8988T (cell line): Measurements from ENCODE around the gene DNAJC30.
A peak's percentile ranks its signal among the peaks of the same experiment; 100 is the strongest.
"Not testable (repeated sequence)": the region's sequence is repeated elsewhere in the genome, so short reads cannot be mapped to it uniquely, and the experiment has no call there.

ENCODE experiments used
- DNase-seq: peaks from one replicate; pipeline ENCODE4 v3.0.0; 2011

DNAJC30 gene

DNA sequence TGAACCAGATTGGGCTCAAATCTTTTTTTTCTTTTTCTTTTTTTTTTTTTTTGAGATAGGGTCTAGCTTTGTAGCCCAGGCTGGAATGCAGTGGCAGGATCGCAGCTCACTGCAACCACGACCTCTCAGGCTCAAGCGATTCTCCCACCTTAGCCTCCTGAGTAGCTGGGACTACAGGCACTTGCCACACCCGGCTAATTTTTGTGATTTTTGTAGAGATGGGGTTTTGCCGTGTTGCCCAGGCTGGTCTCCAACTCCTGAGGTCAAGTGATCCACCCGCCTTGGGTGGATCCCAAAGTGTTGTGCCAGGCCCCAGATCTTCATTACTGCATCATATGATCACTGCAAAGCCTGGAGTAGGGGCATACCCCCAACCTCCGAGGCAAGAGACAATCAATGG is 2.8 kb downstream of the DNAJC30 start:
- DNase-seq = no peak

DNA sequence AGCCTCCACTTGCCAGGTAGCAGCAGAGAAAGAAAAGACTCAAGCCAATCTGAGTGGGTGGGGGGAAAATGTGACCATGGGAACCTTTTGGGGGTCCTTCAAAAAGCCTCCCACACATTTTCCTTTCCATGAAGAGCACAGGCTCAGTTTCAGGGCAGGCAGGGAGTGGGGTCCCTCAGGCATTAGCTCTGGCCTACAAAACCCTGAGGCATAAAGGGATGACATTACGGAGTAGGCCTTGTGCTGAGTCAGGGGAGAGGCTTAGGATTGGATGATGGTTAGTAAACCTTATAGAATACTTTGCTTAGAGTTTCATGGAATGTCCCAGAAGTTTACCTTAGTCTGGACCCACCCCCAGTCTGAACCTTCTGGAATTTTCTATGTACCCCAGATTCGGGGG is 3.5 kb downstream of the DNAJC30 start:
- DNase-seq = no peak

DNA sequence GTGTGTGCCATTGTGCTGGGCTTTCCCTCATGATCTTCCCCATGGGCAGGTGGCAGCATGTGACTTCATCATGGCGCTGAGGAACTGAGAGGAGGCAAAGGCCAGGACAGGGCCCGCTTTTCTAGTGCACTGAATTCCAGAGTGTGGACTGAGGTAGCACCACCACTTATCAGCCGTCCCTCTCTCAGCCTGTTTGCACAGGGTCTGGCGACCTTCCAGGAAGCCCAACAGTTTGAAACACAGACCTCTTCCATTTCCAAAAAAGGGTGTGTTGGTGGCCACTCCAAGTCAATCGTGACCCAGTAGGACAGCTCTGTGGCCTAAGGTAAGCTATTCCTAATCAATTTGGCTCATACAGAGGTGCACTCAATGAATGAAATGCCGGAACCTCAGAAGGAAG is 4.4 kb downstream of the DNAJC30 start:
- no peak for DNase-seq

DNA sequence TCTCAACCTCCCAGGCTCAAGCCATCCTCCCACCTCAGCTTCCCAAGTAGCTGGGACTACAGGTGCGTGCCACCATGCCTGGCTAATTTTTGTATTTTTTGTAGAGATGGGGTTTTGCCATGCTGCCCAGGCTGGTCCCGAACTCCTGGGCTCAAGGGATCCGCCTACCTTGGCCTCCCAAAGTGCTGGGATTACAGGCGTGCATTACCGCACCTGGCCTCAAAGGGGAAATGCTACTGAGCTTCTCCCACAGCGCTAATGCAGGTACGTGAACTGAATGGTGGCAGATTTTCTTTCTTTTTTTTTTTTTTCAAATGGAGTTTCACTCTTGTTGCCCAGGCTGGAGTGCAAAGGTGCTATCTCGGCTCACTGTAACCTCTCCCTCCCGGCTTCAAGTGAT is 7.2 kb downstream of the DNAJC30 start:
- DNase-seq = not testable (repeated sequence)

DNA sequence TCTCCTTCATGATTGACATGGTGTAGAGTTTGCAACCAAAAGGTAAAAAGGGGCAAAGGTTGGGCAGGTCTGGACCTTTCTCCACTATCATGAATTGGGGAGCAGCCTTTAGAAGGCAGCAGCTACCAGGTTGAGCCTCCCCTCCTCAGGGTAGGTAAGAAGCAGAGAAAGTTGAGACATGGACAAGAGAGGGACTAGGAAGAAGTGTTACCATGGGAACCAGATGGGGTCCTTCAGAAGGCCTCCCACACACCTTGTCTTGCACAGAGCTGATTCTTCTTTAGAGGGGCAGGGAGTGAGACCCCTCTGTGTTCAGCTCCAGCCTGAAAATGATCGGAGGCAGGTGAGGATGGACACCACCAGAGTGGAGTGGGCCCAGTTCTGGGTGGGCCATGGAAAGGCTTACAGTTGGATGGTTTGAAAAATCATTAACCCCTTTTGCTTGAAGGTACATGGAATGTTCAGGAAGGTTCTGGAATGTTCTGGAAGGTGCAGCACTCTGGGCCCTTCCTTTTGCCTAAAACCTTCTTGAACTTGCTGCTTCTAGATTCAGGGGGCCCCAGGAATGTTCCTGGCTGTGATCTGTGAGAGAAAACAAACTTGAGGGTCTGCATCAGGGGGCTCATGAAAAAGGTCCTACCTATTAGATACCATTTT is 8.7 kb downstream of the DNAJC30 start:
- DNase-seq = no peak

DNA sequence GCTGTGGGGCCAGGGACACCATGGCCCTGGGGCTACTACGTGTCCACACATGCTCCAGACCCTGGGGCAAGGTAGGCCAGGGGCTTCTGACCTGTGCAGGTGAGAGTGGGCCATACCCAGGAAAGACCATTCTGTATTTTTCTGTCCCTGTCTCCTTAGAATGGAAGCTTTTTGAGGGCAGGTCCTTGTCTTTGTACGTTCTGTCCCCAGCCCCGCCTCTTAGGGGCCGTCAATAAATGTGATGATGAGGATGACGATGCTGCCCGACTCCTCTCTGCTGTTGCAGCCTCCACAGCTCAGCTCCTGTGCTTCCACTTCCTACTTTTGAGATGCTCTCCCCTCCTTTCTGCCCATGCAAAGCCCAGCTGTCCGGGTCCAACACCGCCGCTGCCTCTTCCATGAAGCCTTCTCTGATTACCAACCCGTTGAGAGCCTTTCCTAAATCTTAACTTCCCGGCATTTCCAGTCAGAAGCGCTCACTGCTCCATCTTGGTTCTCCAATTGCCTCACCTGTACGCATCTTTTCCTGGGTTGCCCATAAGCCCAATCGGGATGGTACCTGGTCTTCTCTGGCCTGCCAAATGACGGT is 11.3 kb downstream of the DNAJC30 start:
- no peak for DNase-seq

DNA sequence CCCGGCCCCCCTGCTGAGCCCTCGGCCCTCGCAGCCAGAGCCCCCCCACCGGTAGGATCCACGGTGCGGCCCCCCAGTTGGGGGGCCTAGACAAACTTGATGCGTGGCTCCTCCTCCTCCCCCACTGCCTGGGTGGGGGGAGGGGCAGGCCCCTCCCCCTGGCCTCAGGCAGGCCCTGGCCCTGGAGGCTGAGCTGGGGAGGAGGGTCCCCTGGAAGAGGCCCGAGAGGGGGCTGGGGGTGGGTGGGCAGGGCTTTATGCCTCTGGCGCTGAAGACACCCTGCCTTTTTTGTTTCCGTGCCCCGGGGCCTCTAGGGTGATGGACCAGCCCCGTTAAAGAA is 12.0 kb downstream of the DNAJC30 start:
- DNase-seq = no peak

DNA sequence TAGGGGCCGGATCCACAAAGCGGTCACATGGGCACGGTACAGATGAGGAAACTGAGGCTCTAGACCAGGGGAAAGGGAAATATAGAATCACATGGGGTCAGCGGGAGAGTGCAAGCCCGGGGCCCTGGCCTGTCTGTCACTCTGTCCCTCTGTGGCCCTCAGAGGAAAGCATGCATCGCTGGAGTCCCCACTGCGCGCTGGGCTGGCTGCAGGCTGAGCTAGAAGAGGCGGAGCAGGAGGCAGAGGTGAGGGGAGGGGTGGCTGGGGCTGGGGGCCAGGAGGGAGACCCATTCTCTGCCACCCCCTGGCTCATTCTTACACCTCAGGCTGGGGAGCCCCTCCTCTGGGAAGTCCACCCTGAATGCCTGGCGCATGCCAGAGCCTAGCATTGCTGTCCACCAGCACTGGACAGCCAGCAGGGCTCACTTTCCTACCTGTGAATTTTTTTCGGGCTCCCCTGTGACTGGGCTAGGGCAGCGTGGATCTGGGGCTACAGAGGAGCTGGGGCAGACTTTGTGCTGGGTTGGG is 13.3 kb downstream of the DNAJC30 start:
- DNase-seq = no peak

DNA sequence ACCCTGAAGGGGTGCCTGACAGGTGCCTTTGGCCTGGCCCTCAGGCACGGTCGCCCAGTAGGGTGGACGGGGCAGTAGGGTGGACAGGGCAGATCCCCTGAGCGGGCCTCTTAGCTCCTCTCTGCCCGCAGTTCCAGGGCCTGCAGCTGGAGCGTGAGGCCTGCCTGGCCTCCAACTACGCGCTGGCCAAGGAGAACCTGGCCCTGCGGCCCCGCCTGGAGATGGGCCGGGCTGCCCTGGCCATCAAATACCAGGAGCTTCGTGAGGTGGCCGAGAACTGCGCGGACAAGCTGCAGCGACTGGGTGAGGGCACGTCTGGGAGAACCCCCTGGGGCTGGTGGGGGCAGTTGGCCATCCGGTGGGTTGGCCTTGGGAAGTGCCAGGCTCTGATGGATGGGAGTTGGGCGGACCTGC is 14.0 kb downstream of the DNAJC30 start:
- DNase-seq = no peak

DNA sequence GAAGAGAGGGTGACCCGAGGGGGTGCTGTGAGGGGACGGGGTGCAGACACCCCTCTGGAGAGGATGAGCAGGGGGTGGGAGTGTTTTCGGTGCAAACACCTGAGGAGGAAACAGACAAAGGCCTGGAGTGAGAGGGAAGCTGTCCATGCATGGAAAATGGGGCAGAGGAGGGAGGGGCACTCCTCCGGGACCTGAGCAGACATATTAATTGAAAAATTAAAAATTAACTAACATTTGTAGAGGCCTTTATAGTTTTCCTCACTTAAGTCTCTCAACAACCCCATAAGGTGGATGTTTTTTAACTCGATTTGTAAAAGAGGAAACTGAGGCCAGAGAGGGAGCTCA is 14.4 kb downstream of the DNAJC30 start:
- DNase-seq = no peak

DNA sequence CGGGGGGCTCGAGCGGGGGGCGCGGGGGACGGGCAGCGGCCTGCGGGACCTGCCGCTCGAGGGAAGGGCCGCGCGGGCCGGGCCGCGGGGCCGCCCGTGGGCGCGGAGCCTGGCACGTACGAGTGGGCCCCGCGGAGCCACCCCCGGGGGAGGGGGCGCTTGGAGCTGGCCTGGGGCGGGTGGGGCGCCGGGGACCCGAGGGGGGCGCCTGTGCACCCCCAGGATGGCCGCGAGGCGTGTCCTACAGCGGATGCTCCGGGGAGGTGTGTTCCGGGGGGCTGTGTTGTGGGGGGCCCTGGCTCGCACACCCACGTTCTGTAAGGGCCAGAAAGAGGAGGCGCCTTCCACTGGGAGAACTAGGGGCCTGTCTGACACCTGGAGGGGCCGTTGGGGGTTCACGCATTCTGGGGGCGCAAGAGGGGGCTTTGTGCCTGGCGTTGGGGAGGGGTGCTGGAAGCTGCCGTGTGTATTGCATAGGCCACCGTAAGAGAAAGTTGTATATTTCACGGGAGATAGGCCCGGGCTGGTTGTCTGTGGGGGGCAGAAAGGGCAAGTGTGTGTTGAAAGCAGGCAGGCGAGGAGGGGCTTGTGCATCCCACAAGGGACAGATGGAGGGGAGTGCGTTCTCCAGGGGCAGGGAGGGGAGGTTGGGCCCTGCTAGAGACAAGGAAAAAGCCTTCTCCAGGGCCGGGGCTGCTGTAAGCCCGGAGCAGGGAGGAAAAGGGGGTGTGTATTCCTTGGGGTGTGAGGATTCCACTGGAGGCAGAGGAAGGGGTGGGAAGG is 15.0 kb downstream of the DNAJC30 start:
- no peak for DNase-seq

DNA sequence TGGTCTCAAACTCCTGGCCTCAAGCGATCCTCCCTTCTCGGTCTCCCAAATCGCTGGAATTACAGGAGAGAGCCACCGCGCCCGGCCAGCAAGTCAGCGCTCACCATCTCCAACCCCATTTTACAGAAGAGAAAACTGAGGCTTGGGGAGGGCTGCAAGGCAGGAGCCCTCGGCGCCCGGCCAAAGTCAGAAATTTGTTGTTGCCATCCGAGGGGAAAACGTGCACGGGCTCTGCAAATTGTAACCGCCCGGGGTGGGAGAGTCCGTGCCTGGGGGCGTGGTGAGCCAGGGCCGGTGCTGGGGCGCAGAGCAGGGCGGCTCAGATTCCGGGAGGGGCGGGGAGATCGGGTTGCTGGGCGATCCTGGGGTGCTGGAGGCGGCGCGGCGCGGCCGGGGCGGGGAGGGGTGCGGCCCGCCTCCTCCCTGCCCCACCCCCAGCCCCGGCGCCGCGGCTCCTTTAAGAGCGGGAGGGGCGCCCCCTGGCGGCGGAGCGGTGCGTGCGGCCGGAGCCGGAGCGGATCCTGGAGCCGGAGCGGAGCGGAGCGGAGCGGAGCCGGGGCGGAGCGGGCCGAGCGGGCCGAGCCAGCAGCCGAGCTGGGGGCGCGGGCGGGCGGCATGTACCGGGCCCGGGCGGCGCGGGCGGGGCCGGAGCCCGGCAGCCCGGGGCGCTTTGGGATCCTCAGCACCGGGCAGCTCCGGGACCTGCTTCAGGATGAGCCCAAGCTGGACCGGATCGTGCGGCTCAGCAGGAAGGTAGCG is 15.7 kb downstream of the DNAJC30 start, which contains the start of gene VPS37D:
Gene VPS37D (plus strand): TSS at position 488 of the 759 bp plus-strand sequence. CDS start 128 bp downstream, at position 616.
- peak; percentile 85 for DNase-seq

DNA sequence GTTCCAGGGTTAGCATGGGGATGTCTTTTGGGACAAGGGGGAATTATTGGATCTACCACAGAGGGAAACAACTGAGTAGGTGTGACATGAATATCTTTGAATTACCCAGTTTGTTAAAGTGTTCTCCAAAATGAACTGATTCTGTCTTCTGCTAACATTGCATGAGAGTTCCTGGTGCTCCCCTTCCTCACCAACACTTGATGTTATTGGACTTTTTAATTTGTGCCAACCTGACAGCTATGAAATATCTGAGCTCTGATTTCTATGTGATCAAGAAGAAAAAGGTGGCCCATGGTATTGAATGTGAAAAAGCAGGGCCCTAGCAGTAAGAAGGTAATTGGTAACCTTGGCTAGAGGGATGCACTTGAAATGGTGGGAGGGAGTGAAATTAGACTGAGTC is 20.2 kb downstream of the DNAJC30 start:
- no peak for DNase-seq

DNA sequence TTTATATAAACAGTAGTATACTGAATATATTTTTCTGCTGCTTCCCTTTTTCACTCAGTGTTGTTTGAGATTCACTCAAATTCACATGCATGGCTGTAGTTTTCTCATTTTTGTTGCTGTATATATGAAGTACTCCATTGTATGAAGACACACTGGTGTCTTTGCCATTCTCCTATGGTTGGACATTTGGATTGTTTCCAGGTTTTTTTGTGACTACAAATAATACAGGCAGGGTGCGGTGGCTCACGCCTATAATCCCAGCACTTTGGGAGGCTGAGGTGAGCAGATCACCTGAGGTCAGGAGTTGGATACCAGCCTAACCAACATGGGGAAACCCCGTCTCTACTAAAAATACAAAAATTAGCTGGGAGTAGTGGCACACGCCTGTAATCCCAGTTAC is 22.7 kb downstream of the DNAJC30 start:
- not testable (repeated sequence) for DNase-seq

DNA sequence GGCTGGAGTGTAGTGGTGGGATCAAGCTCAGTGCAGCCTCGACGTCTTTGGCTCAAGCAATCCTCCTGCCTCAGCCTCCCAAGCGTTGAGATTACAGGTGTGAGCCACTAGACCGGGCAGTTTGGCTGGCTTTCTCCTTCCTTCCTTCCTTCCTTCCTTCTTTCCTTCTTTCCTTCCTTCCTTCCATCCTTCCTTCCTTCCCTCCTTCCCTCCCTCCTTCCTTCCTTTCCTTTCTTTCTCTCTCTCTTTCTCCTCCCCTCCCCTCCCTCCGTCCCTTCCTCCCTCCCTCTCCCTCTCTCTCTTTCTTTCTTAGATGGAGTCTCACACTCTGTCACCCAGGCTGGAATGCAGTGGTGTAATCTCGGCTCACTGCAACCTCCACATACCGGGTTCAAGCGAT is 23.3 kb downstream of the DNAJC30 start:
- no peak for DNase-seq

DNA sequence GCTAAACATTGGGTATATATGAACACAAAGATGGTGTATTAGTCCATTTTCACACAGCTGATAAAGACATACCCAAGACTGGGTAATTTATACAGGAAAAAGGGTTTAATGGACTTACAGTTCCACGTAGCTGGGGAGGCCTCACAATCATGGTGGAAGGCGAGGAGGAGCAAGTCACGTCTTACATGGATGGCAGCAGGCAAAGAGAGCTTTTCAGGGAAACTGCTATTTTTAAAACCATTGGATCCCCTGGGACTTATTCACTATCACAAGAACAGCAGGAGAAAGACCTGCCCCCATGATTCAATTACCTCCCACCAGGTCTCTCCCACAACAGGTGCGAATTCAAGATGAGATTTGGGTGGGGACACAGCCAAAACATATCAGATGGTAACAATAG is 27.9 kb downstream of the DNAJC30 start:
- not testable (repeated sequence) for DNase-seq

DNA sequence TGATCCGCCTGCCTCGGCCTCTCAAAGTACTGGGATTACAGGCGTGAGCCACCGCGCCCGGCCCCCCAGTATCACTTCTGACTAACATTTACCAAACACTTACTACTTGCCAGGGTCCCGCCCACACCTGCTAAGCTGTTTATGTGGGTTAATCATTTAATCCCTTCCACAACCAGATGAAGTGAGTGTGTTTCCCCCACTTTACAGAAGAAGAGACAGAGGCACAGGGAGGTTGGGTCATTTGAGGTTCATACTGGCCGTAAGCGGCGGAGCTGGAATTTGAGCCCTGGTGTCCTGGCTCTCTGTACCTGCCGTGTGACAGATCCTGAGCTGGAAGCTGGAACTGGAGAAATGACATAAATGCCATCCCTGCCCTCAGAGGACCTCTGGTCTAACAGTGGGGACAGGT is 30.7 kb downstream of the DNAJC30 start:
- DNase-seq = no peak

DNA sequence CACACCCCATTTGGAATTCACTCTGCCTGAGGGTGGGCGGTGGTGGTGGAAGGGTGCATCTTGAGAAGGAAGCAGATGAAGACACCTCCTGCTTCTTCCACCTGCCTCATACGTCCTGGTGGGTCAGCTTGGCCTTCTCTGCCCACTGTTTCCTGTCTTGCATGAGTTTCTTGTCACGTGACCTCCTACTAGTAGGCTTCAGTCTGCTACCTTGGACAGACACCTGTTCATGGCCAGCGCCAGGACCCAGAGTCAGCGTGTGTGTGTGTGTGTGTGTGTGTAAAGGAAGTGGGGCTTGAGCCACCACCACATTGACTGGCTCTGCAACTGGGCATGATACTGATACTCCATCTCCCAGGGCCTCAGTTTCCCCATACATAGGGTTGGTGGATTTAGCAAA is 32.7 kb downstream of the DNAJC30 start:
- DNase-seq = no peak

DNA sequence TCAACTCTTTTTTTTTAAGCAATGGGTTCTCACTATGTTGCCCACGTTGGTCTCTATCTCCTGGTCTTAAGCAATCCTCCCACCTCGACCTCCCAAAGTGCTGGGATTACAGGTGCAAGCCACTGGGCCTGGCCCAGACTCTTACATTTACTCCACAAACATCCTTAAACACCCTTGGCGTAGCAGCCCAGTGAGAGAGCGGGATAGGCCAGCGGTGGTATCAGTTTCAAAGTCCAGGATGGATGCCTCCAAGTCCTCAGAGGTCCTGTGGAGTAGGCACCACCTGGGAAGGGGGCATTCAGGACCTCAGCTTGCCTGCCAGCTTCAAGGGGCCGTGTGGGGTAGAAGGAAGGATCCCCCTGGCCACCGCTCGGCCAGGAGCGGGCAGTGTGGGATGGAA is 33.7 kb downstream of the DNAJC30 start:
- DNase-seq = no peak

DNA sequence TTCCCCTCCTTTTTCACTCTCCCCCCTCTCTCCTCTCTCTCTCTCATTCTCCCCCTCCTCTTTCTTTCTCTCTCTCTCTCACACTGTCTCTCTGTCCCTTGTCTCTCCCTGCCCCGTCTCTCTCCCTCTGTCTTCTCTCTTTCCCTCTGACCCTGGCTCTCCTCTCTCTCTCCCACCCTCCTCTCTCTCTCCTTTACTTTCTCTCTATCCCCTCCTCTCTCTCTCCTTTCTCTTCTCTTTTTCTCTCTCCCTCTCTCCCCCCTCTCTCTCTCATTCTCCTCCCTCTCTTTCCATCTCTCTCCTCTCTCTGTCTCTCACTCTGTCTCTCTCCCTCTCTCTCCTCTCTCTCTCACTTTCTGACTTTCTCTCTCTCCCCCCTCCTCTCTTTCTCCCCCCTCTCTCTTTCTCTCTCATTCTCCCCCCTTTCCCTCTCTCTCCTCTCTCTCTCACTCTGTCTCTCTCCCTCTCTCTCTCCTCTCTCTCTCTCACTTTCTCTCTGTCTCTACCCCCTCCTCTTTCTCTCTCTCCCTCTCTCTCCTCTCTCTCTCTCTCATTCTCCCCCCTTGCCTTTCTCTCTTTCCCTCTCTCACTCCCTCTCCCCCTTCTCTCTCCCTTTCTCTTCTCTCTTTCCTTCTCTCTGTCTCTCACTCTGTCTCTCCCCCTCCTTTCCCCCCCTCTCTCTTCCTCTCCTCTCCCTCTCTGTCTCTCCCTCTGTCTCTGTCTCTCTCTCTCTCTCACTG is 34.5 kb downstream of the DNAJC30 start:
- no peak for DNase-seq

DNA sequence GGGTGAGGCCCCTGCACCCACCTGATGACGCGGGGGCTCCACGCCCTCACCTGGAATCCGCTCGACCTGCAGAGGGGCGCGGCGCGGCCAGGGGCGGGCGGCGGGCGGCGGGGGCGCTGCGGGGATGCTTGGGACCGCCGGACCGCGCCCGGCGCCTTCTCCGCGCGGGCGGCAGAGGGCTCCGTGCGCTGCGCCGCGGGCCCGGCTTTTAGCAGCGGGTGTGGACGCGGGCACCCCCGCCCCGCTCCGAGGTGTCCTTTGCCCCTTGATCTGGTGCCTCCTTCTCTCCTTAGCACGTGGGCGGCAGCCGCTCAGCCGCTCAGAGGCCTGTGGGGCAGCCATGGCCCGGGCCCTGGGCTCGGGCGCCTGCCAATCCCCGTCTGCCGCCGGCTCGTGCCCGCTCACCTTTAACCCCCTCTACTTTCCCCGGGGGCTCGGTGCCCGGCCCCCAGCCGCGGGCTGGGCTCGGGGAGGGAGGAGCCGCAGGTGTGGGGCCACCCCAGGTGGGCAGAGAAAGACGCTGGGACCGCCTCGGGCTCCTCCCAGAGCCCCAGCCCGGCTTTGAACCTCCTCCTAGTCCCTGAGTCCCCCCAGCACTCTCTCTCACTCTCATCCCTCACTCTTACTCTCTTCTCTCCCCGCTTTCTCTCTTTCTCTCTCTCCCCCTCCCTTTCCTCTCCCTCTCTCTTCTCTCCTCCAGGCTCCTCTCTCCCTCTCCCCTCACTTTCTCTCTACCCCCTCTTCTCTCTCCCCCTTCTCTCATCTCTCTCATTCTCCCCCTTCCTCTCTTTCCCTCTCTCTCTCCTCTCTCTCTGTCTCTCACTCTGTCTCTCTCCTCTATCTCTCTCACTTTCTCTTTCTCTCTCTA is 35.3 kb downstream of the DNAJC30 start:
- DNase-seq = no peak
